HG03196 (cell line): Measurements from ENCODE around the gene SPEF1.
A peak's percentile ranks its signal among the peaks of the same experiment; 100 is the strongest.
"Not testable (repeated sequence)": the region's sequence is repeated elsewhere in the genome, so short reads cannot be mapped to it uniquely, and the experiment has no call there.

Source experiments
- ATAC-seq: cut with Tn5 transposase; IDR thresholded peaks from one replicate; pipeline ENCODE4 v1.9.1; 2021; ENCODE audit not compliant: unreplicated experiment

The SPEF1 gene, protein sequence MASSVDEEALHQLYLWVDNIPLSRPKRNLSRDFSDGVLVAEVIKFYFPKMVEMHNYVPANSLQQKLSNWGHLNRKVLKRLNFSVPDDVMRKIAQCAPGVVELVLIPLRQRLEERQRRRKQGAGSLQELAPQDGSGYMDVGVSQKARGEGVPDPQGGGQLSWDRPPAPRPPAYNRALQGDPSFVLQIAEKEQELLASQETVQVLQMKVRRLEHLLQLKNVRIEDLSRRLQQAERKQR

DNA sequence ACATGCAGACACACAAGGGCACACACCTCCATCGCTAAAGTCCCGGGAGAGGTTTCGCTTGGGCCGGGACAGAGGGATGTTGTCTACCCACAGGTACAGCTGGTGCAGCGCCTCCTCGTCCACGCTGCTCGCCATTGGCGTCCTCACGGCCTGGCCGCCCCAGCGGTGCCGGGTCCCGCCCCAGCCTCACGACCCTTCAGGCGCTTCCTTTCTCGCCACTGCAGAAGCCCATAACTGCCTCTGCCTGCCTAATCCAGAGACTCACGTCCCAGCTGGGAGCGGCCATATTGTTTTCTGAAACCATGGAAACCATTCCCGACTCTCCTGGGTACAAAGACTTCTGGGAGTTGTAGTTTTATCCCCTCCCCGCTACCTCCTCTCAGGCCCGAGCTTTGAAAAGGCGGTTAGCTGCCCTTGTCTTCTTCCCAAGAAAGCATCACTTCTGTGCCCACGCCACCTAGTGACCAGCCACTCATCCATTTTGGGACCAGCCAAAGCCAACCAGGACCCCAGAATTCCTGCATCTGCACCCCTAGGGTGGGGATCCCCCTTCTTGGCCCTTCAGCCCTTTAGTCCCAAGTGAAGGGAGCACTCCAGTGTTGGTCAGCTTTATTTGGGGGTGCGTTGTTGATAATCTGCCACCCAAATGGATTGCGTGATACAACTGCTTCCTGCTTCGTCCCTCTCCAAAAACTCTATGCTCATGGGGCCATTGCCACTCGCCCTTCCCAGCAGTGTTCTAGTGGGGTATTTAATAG lies at the start of gene SPEF1:
Gene SPEF1, minus strand, starts transcription at position 296 of the 758 bp plus-strand sequence. Its CDS starts 161 bp downstream, at position 135.
- ATAC-seq, result peak; percentile 39

DNA sequence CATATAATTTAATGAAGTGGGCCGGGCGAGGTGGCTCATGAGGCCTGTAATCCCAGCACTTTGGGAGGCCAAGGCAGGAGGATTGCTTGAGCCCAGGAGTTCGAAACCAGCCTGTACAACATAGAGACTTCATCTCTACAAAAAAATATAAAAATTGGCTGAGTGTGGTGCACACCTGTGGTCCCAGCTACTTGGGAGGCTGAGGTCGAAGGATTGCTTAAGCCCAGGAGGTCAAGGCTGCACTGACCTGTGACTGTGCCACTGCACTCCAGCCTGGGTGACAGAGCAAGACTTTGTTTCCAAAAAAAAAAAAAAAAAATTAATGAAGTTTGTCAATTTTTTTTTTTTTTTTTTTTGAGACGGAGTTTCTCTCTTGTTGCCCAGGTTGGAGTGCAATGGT lies 48.6 kb upstream of the SPEF1 start:
- ATAC-seq, result not testable (repeated sequence)

DNA sequence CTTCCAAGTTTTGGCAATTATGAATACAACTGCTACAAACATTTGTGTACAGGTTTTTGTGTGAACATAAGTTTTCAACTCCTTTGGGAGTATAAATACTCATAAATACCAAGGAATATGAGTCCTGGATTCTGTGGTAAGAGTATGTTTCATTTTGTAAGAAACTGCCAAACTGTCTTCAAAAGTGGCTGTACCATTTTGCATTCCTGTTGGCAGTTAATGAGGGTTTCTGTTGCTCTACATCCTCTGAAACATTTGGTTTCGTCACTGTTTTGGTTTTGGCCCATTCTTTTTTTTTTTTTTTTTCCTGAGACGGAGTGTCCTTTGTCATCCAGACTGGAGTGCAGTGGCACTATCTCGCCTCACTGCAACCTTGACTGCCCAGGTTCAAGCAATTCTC lies 47.5 kb upstream of the SPEF1 start:
- ATAC-seq, result no peak

DNA sequence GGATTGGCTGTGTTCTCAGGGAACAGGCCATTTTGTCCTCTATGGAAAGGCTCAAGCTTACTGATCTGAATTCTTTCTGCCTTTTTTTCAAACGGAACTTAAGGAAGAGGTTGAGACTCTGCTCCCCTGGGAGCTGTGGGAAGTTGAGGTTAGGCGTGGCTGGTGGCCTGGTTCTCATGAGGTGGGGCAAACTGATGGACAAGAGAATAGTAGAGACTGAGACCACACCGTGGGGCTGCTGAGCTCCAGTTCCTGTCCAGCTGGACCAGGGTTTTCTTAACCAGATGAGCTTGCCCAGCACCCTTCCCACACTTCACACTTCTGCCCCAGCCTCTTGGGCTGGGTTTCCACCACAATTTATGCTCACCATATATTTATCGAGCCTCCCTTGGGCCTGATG lies 45.2 kb upstream of the SPEF1 start:
- ATAC-seq, result no peak

DNA sequence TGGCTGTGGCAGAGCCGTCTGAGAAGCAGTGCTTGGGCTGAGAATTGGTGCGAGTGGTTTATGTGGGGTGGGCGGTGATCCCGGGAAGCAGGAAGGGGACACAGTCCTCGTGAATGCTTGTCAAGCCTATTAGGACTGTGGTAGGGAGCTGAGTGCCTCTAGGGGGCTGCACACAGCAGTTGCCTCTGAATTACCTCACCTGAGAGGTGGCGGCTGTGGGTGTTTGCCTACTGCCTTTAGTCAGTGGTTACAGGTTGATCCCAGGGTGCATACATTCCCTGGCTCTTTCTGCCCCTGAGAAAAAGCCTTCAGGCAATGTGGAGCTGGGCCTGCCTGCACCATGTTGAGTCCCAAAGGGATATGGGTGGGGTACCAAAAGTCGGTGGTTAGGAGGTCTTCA lies 44.3 kb upstream of the SPEF1 start:
- ATAC-seq, result no peak

DNA sequence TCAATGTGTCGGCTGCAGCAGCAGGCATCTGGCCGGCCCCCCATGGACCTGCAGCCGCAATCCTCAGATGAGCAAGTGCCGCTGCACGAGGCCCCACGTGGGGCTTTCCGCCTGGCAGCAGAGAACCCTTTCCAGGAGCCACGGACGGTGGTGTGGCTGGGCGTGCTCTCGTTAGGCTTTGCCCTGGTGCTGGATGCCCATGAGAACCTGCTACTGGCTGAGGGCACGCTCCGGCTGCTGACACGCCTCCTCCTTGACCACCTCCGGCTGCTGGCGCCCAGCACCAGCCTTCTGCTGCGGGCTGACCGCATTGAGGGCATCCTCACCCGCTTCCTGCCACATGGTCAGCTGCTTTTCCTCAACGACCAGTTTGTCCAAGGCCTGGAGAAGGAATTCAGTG lies 42.6 kb upstream of the SPEF1 start:
- no peak for ATAC-seq

DNA sequence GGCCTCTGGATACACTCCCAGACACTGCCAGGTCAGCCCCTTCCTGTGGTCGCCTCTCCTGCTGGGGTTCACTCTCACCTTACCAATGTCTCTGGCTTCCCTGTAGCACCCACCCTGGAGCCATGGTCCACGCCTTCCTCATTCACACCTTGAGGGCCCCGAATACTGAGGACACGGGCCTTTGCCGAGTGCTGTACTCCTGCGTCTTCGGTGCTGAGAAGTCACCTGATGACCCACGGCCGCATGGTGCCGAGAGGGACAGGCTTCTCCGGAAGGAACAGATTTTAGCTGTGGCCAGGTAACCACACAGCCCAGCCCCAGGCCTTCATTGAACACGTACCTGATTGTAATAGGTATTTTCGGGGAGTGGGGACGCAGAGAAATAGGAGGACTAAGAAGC lies 40.7 kb upstream of the SPEF1 start:
- no peak for ATAC-seq

DNA sequence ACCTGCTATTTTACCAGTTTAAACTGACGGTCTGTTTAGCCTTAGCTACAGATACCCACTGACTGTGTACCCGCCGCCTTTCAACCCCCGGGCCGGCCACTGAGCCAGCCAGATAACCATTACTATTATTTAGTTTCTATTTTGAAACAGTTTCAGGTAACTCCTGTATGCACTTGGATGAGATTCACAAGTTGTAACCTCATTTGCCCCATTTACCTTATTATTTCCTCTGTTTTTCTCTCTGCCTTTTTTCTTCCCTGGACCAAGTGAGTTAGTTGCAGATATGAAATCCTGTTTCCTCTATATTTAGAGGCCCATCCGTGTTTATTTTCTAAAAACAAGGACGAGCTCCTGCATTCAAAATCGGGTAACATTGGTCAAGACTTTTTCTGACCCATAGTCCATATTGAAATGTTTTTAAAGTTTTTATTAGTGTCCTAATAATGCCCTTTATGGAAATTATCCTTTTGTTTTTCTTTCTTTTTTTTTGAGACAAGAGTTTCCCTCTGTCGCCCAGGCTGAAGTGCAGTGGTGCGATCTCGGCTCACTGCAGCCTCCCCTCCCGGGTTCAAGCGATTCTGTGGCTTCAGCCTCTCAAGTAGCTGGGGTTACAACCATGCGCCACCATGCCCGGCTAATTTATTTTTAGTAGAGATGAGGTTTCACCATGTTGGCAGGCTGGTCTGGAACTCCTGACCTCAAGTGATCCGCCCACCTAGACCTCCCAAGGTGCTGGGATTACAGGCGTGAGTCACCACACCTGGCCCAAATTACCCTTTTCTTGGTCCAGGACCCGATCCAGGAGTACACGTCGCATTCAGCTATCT lies 39.9 kb upstream of the SPEF1 start:
- ATAC-seq, result no peak

DNA sequence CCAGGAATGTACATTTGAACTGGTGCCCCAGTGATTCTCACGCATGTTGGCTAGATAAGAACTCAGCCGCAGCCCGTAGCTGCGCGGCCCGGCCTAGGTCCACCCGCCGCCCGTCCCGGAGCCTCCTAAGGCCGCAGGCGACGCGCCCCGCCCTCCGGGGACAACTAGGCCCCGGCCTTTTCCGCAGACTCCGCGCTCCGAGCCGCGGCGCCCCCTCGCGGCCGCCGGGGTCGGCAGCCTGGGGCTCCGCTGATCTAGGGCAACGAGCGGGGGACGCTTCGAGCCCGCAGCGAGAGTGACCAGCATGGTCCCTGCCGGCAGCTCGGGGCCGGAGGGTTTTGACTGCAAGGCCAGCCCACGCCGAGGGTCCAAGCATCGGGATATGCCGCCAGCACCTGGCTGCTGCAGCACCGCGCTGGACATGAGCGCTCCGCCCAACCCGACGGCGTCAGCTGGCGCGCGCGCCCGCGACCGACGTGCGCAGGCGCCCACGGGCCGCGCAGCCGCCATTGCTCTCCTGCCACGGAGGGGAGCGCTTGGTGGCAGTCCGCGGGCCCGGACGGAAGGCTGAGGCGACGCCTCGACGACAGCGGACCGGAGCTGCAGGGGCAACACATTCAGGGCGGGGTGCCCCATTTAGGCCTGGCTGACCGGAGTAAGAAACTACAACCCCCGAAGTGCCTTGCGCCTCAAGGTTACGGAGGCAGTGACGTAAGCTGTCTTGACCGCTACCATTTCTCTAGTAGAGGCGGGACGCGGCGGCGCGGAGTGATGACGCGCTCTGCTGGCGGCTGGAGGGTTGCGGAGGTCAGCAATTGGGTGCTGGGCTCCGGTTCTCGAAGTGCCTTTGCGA lies 39.0 kb upstream of the SPEF1 start, which contains the start of gene AP5S1:
Gene AP5S1, plus strand, starts transcription at position 500 of the 853 bp plus-strand sequence. CDS start 1,571 bp downstream, outside the sequence.
- peak; percentile 80 for ATAC-seq

DNA sequence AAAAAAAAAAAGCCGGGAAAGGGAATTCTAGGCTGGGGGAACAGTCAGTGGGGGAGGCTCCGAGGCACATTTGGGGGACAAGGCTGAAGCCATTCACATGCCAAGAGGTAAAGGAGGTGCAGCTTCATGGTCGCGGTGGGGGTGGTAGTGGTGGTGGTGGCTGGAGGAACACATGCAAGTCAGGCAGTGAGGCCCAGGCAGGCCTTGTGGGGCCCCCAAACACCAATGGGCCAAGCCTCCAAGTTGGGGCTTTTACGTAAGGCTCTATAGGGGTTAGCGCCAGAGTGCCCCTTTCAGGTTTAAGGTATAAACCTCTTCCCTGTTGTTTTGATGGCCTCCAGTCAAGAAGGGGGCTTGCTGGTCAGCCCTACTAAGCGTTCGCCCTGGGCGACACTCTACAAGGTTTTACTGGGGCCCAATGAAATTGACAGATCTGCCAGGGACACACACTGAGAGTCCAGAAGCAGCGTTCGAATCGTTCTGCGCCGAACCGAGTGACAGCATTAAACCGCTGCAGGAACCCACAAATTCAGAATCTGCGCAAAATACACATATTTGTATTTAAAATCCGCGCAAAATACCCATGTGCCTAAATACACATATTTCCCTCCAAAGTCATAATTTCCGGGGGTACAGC lies 38.3 kb upstream of the SPEF1 start:
- no peak for ATAC-seq

DNA sequence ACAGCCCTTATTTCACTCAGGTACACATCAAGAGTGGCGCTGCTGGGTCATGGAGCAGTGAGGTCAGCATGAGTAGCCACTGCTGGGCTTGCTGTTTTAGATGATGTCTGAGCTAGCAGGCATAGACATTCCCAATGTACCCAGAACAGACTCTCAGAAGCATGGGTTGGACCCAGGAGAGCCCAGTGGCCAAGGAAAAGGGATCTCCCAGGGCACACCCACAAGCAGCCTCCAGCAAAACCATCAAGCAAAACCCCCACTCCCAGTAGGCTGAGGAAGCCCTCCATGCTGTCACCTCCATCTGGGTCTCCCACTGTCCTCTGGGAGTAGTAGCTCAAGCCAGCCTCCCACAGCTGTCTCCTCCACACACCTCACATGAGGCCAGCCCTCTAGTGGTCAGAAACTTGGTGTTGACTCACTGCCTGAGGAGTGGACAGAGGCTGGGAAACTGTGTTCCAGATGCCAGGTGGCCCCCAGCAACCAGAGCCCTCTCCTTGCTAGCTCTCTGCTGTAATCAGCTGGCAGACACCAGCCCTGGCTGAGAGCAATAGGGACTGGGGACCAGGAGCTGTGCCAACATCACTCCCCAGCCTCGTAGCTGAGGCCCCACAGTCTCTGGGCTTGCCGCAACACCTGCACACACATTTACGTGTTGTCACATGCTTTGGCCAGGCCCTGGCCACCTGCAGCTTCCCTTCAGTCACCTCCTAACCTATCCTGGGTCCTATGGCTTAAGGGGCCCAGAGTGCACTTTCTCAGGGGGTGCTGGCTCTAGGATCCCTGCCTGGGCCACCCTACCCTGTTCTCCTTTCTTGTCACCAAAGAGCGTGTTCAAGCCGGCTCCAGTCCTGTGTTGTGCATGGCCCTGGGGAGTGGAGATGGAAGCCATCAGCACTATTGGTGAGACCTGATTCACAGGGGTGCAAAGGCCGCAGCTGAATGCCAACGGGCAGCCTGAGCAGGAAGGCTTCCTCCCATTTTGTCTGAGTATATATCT lies 37.2 kb upstream of the SPEF1 start:
- ATAC-seq, result no peak

DNA sequence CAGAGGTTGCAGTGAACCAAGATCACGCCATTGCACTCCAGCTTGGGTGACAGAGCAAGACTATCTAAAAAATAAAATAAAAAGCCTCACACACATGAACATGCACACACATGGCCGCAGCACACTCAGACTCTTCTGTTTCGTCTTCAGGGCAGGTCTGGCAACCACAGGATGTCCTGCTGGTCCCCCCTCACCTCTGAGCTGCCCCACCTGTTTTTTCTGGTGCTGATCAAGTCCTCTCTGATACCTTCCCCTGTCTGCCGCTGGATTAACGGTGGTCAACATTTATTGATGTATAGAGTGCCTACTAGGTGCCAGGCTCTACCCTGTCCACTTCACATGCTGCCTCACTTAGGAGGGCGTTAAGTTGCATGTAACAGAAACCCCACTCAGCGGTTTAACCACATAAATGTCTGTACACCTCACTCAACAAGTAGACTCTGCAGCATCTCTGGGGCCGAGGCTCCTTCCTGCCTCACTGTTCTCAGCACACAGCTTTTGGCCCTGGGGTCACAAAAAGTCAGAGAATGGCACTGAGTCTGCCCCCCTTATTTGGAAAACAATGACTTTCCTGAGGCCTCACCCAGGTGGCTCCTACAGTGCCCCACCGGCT lies 34.6 kb upstream of the SPEF1 start:
- ATAC-seq, result no peak

DNA sequence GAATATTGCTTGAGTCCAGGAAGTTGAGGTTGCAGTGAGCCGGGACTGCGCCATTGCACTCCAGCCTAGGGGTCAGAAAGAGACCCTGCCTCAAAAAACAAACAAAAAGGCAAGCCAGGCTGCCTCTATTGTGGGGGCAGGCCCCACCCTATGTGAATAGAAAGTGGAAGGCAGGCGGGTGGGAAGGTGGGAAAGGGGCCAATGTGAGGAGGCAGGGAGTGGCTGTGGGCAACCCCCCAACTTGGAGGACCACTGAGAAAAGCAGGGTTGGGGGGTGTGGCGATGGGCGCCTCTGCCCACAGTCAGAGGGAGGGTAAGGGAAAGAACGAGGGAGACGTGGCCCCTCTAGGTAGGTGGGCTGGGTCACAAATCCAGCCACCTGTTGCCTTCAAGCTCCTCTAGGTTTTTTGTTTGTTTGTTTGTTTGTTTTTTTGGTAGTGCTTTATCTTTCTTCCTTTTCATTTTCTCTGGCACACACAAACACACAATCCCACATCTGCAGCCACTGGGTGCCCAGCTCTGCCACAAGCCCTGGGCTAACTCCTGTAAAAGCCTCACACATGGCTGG lies 33.8 kb upstream of the SPEF1 start:
- ATAC-seq, result no peak

DNA sequence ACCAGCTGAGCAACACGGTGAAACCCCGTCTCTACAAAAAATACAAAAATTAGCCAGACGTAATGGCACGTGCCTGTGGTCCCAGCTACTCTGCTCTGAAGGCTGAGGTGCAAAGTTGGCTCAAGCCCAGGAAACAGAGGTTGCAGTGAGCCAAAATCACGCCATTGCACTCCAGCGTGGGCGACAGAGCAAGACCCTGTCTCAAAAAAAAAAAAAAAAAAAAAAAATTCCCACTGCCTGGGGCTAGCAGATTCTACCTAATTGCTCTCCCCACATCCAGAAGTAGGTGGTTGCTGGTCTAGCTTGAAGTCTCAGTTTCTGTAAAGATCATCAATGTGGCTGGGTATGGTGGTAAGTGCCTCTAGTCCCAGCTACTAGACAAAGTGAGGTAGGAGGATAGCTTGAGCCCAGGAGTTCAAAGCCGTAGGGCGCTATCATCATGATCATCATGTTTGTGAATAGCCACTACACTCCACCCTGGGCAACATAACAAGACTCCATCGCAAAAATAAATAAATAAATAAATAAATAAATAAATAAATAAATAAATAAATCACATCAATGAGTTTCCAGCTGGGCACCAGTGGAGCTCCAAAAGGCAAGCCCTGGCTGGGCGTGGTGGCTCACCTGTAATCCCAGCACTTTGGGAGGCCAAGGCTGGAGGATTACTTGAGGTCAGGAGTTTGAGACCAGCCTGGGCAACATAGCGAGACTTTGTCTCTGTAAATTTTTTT lies 32.8 kb upstream of the SPEF1 start:
- ATAC-seq, result no peak

DNA sequence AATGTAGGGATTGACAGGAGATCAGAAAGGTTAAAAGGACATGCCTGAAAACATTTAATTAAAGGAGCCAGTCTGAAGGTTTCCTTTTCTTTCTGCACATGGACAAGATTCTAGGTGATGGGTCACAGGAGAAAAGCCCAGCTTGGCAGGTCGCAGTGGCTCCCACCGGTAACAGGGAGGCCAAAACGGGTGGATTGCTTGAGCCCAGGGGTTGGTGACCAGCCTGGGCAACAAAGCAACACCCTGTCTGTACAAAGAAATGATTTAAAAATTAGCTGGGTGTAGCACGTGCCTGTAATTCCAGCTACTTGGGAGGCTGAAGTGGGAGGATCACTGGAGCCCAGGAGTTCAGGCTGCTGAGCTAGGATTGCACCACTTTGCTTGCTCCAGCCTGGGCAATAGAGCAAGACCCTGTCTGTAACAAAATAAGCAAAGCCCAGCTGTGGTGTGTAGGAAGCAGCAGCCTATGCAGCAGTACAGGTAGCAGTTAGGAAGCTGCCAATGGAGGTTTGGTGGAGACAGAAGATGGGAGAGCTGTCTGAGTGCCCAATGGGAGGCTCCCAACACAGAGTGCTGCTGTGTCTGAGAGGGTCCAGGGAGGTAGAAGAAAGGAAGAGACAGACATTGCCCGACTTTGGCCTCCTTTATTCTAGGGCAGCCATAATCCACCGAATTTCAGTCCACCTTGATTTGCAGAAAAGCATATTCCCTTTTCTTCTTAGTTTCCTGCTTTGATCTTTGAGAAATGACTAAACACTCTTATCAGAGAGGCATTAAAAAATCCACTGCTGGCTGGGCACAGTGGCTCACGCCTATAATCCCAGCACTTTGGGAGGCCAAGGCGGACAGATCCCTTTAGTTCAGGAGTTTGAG lies 32.0 kb upstream of the SPEF1 start:
- no peak for ATAC-seq

DNA sequence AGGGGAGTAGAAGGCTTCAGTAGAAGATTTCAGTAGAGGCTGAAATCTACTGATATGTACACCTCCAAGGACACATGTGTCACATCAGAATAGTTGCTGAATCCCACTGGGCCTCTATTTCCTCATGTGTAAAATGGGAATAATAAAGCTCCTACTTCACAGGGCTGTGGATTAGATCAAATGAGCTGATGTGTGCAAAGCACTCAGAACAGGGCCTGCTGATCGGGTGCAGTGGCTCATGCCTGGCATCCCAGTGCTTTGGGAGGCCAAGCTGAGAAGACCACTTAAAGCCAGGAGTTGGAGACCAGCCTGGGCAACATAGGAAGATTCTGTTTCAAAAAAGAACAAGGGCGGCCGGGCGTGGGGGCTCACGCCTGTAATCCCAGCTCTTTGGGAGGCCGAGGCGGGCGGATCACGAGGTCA lies 31.0 kb upstream of the SPEF1 start:
- no peak for ATAC-seq
